BJ (cell line): ENCODE results near the gene PLEKHG3. TPM values are rescaled to one million over a fixed set of nuclear protein-coding genes. Genes with fewer than 3 reads are reported as not detected.
A peak's percentile ranks its signal among the peaks of the same experiment; 100 is the strongest.

Source experiments
- CTCF ChIA-PET: fragments of 350-600 bp; formaldehyde crosslinking; extraction: SDS; loops from one replicate; lab custom pipeline; 2021; ENCODE audit warnings: antibody characterized with exemption, inconsistent platforms; lab: Yijun Ruan, JAX
- POLR2A ChIA-PET: fragments of 300-600 bp; sonication (Branson Sonifier 250); formaldehyde crosslinking; extraction: SDS; loops from one replicate; lab custom pipeline; 2021; ENCODE audit warnings: antibody characterized with exemption; lab: Charles Lee
- DNase-seq: peaks from one replicate; pipeline ENCODE4 v3.0.0-alpha.2; 2011; ENCODE audit warnings: low read depth
- H3K27me3 ChIP-seq: 2 replicates; pipeline ENCODE4 v1.6.0; 2011; ENCODE audit warnings: low read length; ENCODE audit not compliant: control insufficient read depth, insufficient read depth
- H3K36me3 ChIP-seq: 2 replicates; pipeline ENCODE4 v1.5.1; 2011; ENCODE audit warnings: low read length; ENCODE audit not compliant: control insufficient read depth, insufficient read depth
- H3K4me3 ChIP-seq: 2 replicates; pipeline ENCODE4 v1.5.1; 2011; ENCODE audit warnings: low read depth, mild to moderate bottlenecking, control low read depth, low read length
- polyA plus RNA-seq: library from polyadenylated mRNA; depleted of rRNA; stranded (reverse); fragments of >200 nt; gene quantifications from 2 replicates; pipeline ENCODE4 v1.2.3, GENCODE V29; 2011
- TF ChIP-seq, protein P1 (sequence below): IDR thresholded peaks from 2 replicates; pipeline ENCODE4 v1.5.1; 2011; ENCODE audit warnings: low read depth, mild to moderate bottlenecking, control low read depth, inconsistent platforms, low read length, moderate library complexity; ENCODE audit not compliant: insufficient read depth

Gene PLEKHG3
- polyA plus RNA-seq, 1 experiment, result 12.4 TPM

GRCh38 chr14:64659366-64659765 lies 44.9 kb upstream of the PLEKHG3 start:
- TF ChIP-seq, protein P1, sequence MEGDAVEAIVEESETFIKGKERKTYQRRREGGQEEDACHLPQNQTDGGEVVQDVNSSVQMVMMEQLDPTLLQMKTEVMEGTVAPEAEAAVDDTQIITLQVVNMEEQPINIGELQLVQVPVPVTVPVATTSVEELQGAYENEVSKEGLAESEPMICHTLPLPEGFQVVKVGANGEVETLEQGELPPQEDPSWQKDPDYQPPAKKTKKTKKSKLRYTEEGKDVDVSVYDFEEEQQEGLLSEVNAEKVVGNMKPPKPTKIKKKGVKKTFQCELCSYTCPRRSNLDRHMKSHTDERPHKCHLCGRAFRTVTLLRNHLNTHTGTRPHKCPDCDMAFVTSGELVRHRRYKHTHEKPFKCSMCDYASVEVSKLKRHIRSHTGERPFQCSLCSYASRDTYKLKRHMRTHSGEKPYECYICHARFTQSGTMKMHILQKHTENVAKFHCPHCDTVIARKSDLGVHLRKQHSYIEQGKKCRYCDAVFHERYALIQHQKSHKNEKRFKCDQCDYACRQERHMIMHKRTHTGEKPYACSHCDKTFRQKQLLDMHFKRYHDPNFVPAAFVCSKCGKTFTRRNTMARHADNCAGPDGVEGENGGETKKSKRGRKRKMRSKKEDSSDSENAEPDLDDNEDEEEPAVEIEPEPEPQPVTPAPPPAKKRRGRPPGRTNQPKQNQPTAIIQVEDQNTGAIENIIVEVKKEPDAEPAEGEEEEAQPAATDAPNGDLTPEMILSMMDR, result no peak
- DNase-seq, result no peak
- ChIA-PET POLR2A (no interaction called here), CTCF (interaction anchor here (1.2 kb wide), 2 partner anchors 18 to 119 kb away, joined by 3 read pairs; partner anchors contain the start of gene HSPA2)
- Histone ChIP-seq H3K4me3 (no peak overlapping the region), H3K36me3 (no peaks in the 10 kb centered on the region), H3K27me3 (no peaks in the 10 kb centered on the region)

GRCh38 chr14:64663174-64663573 lies 41.0 kb upstream of the PLEKHG3 start:
- POLR2A ChIA-PET, result no interaction called here
- H3K27me3 ChIP-seq, result no peaks in the 10 kb centered on the region
- no peaks in the 10 kb centered on the region for H3K36me3 ChIP-seq
- no peak for DNase-seq
- CTCF ChIA-PET, result no interaction called here
- H3K4me3 ChIP-seq, result no peak overlapping the region
- TF ChIP-seq, protein P1, result no peak

DNA sequence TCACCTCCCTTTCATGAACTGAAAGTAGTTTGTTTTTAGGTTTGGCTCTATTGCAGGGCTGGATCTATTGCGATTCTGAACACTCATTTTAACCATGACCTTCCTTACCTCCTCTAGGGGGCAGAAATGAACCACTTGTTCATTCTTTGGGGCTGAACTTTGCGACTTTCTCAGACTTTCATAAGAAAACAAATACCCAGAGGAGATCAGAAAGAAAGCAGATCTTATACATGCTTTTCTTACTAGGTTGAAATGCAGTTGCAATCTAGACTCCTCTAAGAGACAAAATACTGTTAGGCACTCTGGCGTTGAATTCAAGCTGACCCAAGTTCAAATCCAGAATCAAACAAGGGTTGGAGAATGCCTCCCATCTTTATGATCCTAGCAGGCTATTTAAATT lies 32.6 kb upstream of the PLEKHG3 start:
- POLR2A ChIA-PET, result no interaction called here
- CTCF ChIA-PET, result interaction anchor here (0.7 to 5.8 kb wide), 22 partner anchors 11 to 239 kb away, joined by 3 to 63 read pairs (median 5); no protein-coding TSS in a partner anchor
- H3K4me3 ChIP-seq, result no peak overlapping the region
- no peak for DNase-seq
- no peaks in the 10 kb centered on the region for H3K27me3 ChIP-seq
- TF ChIP-seq, protein P1, result peak; percentile 79
- H3K36me3 ChIP-seq, result no peaks in the 10 kb centered on the region

DNA sequence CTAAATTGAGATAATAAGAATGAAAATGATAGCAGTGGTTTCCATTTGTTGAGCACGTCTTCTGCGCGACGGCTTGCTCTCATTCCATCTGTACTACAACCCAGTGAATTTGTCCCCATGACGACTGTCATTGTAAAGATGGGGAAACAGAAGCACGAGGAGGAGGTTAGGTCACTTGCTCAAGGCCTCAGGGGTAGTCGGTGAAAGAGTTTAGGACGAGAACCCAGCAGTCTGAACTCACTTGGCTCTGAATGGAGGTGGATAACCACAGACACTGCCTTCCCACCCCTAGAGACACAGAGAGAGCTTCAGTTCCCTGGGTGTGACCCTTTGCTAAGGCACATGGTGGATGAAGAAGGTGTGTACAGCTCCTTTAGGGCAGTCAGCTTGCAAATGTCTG lies 30.9 kb upstream of the PLEKHG3 start:
- Histone ChIP-seq H3K36me3 (no peaks in the 10 kb centered on the region), H3K27me3 (no peaks in the 10 kb centered on the region), H3K4me3 (no peak overlapping the region)
- POLR2A ChIA-PET, result no interaction called here
- TF ChIP-seq, protein P1, result no peak
- DNase-seq, result no peak
- CTCF ChIA-PET, result interaction anchor here (0.9 to 5.8 kb wide), 9 partner anchors 8 to 231 kb away, joined by 3 to 63 read pairs (median 8); no protein-coding TSS in a partner anchor

DNA sequence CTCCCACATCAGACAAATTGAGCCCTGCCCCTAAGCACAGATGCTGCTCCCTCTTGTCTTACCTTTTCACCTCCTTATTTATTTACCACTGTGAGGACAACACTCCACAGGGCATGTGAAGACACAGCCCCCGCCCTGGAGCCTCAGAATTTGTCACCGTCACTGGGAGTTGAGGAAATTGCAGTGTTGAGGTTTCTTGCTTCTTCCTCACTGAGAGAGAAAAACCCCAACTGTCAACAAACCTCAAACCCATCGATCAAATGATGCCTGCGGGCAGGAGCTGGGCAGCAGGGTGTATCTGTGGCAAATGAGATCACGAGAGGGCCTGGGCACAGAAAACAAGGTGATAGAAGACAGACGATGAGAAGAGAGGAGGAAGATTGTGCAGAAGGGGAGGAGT lies 30.5 kb upstream of the PLEKHG3 start:
- POLR2A ChIA-PET, result no interaction called here
- CTCF ChIA-PET, result interaction anchor here (5.5 to 5.8 kb wide), 3 partner anchors 86 to 217 kb away, joined by 46 to 63 read pairs (median 51); no protein-coding TSS in a partner anchor
- DNase-seq, result no peak
- no peaks in the 10 kb centered on the region for H3K27me3 ChIP-seq
- no peaks in the 10 kb centered on the region for H3K36me3 ChIP-seq
- TF ChIP-seq, protein P1, result no peak
- H3K4me3 ChIP-seq, result no peak overlapping the region
